Skeletal muscle satellite cell (primary cell): ENCODE data around the gene AREL1. TPM values are rescaled to one million over a fixed set of nuclear protein-coding genes. Genes with fewer than 3 reads are reported as not detected.
A peak's percentile ranks its signal among the peaks of the same experiment; 100 is the strongest.

Source experiments
- H3K27me3 ChIP-seq: 2 replicates; pipeline ENCODE4 v1.7.0; 2013; ENCODE audit warnings: low read length; ENCODE audit not compliant: control insufficient read depth, insufficient read depth
- H3K36me3 ChIP-seq: 2 replicates; pipeline ENCODE4 v1.7.0; 2013; ENCODE audit warnings: mild to moderate bottlenecking, control low read depth, low read length; ENCODE audit not compliant: insufficient read depth
- H3K4me1 ChIP-seq: 2 replicates; pipeline ENCODE4 v1.7.0; 2013; ENCODE audit warnings: low read length; ENCODE audit not compliant: control insufficient read depth, insufficient read depth
- H3K4me2 ChIP-seq: 2 replicates; pipeline ENCODE4 v1.7.0; 2013; ENCODE audit warnings: mild to moderate bottlenecking, low read length
- H3K4me3 ChIP-seq: 2 replicates; pipeline ENCODE4 v1.7.0; 2013; ENCODE audit warnings: low read length
- H3K9ac ChIP-seq: 2 replicates; pipeline ENCODE4 v1.7.0; 2013; ENCODE audit warnings: mild to moderate bottlenecking, low read depth, low read length, moderate library complexity
- H3K9me3 ChIP-seq: replicated peaks from 2 replicates; pipeline ENCODE4 v1.7.0; 2013; ENCODE audit warnings: mild to moderate bottlenecking, control low read depth, low read length
- small RNA-seq: library from RNA; depleted of rRNA; stranded (forward); fragments of <200 nt; gene quantifications from one replicate; pipeline ENCODE3, GENCODE V24; 2012

The AREL1 gene

DNA sequence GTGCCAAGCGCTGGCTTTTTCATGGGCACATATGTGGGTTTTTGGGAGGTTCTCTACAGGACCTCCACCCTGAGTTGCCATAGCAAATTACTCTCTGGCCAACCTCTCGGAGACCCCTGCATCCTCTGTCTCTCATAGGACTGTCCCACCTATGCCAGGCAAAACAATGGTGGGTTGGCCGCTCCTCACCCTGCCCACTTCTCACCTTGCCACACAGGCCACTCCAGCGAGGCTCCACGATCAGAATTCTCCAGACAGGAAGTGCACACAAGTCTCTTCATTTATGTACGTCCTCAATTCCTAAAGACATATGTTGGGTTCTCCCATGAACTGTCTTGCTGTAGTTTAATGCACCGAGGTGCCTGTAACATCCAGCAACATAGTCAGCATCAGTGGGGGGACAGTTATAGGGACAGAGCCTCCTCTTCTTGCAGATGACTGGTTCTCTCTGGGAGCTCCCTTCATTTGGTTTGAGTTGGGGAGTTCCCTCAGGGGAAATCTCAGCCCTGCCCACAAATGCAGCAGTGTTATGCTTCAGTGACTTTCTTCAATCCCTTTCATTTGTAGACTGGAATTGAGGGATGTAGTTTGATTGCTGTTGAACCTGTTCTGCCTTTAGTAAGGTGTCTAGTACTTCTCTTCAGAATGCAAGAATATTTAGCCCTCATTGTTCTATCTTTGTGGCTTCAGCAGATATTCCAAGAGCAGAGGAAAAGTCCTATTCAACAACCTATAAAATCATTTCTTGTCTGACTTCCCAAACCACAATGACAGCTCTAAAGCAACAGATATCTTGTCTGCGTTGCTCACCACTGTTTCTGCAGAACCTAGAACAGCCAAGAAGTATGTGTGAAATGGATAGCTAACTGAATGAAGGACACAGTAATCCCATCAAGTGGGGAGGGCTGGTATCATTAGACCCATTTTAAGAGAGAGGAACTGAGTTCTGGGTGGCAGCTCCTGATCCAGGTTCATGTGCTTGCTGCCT lies 98.1 kb downstream of the AREL1 start:
- Histone ChIP-seq H3K27me3 (no peaks in the 10 kb centered on the region), H3K36me3 (no peaks in the 10 kb centered on the region), H3K9me3 (no peaks in the 10 kb centered on the region), H3K4me3 (peak overlapping the region; percentile 48), H3K4me1 (peaks cover 72% of the 10 kb centered on the region), H3K4me2 (peak overlapping the region; percentile 78), H3K9ac (peak overlapping the region; percentile 44)

DNA sequence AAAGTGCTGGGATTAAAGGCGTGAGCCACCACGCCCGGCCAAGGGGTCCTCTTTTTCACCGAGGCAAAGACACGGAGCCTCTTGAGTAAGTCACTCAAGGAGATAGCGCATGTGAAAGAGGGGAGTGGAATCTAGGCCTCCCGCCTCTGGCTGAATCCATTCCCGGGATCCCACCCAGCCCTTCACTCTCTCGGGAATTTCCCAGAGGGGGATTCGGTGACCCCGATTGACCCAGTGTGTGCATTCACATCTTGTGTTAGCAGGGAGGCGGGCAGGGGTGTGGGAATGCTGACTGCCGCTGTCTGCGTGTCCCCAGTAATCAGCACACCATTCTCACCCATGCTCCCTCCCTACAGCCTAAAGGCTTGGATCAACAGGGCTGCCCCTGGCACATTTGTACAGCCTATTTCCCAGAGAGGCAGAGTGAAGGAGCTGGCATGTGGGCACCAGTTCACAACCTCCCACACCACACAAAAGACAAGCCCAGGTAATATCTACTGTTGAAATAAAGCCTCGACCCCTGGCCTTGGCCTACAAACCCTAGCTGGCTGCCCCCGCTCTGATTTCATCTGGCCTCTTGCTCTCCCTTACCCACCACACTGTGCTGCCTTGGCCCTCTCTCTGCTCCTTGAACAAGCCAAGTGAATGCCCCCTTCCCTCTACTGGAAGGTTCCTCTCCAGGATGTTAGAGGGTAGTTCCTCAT lies 99.5 kb downstream of the AREL1 start:
- H3K4me1 ChIP-seq, result peaks cover 68% of the 10 kb centered on the region
- H3K4me3 ChIP-seq, result peak overlapping the region; percentile 23
- peak overlapping the region; percentile 78 for H3K4me2 ChIP-seq
- H3K9ac ChIP-seq, result peak overlapping the region; percentile 11
- no peaks in the 10 kb centered on the region for H3K9me3 ChIP-seq
- no peaks in the 10 kb centered on the region for H3K27me3 ChIP-seq
- no peaks in the 10 kb centered on the region for H3K36me3 ChIP-seq

GRCh38 chr14:74612350-74613021 lies 100.4 kb downstream of the AREL1 start:
- peak overlapping the region; percentile 85 for H3K9ac ChIP-seq
- no peaks in the 10 kb centered on the region for H3K36me3 ChIP-seq
- H3K27me3 ChIP-seq, result no peaks in the 10 kb centered on the region
- no peaks in the 10 kb centered on the region for H3K9me3 ChIP-seq
- peak overlapping the region; percentile 98 for H3K4me2 ChIP-seq
- peaks cover 64% of the 10 kb centered on the region for H3K4me1 ChIP-seq
- peak overlapping the region; percentile 75 for H3K4me3 ChIP-seq

DNA sequence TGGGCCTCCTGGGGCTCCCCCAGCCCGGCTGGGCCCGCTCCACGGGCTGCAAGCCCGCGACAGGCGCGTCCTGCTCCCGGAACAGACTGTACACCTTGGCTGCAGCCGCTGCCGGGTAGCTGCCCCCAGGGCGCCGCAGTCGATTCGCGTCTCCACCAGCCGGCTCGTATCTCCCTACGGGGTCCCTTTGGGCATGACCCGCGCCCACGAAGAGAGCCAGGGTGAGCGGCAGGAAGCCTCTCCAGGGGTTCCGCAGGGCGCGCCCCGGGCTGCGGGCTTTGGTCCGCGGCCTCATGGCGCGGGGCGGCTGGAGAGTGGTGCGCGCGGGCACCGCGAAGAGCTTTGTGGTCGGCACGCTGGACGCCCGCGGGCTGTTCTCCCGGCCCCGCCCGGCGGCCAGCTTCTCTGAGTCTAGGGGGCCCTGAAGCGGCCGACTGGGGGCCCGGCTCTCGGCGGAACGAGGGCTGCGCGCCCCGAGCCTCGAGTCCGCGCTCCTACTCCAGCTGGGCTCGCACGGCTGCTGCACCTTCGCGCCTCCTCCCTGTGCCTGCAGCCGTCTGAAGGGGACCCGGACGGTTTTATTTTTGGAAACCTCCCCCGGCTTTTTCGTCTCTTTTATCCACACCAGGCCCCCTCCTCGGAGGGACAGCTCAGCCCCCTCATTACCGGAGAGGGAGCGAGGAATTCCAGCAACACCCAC lies 101.1 kb downstream of the AREL1 start, which contains the start of gene LTBP2:
TSS of gene LTBP2 (minus strand) at position 588 of the 700 bp plus-strand sequence. CDS start at position 295, 293 bp downstream.
- Histone ChIP-seq H3K9me3 (no peaks in the 10 kb centered on the region), H3K9ac (peak within 1 kb of the TSS; percentile 85), H3K4me3 (peak within 1 kb of the TSS; percentile 75), H3K4me2 (peak within 1 kb of the TSS; percentile 98), H3K4me1 (peaks cover 64% of the 10 kb centered on the region), H3K36me3 (peaks cover 3% of the 10 kb centered on the region), H3K27me3 (no peaks in the 10 kb centered on the region)

Small RNAs within 50 kb of the gene (small RNA-seq; reads per million reads assigned to genes)
- not detected for gene RF00409
